Effector memory CD8-positive, alpha-beta T cell (primary cell): ENCODE results near the gene WDR7.

Source experiments
- ATAC-seq: fragments of 150-1000 bp; cut with Tn5 transposase; replicated peaks from 2 replicates; pipeline ENCODE4 v1.10.0; 2021; ENCODE audit warnings: mild to moderate bottlenecking, moderate library complexity
- DNase-seq, 3 experiments: peaks; one replicate each; pipeline ENCODE4 v3.0.0; 2021
- H3K27ac Mint-ChIP-seq, 2 donors: one replicate each; pipeline ENCODE4 v1.8.0; 2022; ENCODE audit warnings: mild to moderate bottlenecking in 2 of 2, mixed read lengths in 2 of 2, moderate library complexity in 2 of 2
- H3K27me3 Mint-ChIP-seq, 2 donors: one replicate each; pipeline ENCODE4 v1.8.0; 2022; ENCODE audit warnings: mixed read lengths in 2 of 2
- H3K36me3 Mint-ChIP-seq: one replicate; pipeline ENCODE4 v1.8.0; 2022; ENCODE audit warnings: mild to moderate bottlenecking, moderate library complexity, mixed read lengths; ENCODE audit not compliant: insufficient read depth
- H3K4me1 Mint-ChIP-seq, 2 donors: one replicate each; pipeline ENCODE4 v1.8.0; 2022; ENCODE audit warnings: low read depth in 2 of 2, mixed read lengths in 2 of 2
- H3K4me3 Mint-ChIP-seq, 2 donors: one replicate each; pipeline ENCODE4 v1.8.0; 2022; ENCODE audit warnings: mild to moderate bottlenecking in 2 of 2, mixed read lengths in 2 of 2, moderate library complexity in 2 of 2
- H3K9me3 Mint-ChIP-seq, 2 donors: one replicate each; pipeline ENCODE4 v1.8.0; 2022; ENCODE audit warnings: mixed read lengths in 2 of 2

The WDR7 gene

DNA sequence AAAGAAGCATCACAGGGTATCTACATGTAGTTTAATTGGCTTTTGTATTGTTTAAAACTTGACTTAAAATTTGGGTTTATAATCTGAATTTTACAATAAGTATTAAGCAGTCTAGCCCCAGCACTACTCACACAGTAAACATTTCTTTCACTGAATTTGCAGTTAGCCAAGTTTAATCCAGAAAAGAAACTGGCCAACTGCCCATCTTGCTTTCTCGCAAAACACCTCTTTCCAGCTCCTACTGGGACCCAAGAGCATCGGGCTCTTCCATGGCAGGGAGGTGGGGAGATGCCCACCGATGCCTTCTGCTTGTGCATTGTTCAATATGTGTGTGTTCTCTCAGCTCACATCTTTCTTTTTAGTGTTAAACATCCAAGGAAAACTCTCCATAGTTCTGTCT, 283.0 kb downstream of the WDR7 start:
- Mint-ChIP-seq H3K36me3 (peaks cover 9% of the 10 kb centered on the region), H3K4me3 (no peak overlapping the region), H3K4me1 (no peaks in the 10 kb centered on the region), H3K27ac (peak overlapping the region in 1 of 2 donors; percentile 71), H3K27me3 (no peaks in the 10 kb centered on the region), H3K9me3 (no peaks in the 10 kb centered on the region)
- no peak for DNase-seq
- ATAC-seq, result no peak

DNA sequence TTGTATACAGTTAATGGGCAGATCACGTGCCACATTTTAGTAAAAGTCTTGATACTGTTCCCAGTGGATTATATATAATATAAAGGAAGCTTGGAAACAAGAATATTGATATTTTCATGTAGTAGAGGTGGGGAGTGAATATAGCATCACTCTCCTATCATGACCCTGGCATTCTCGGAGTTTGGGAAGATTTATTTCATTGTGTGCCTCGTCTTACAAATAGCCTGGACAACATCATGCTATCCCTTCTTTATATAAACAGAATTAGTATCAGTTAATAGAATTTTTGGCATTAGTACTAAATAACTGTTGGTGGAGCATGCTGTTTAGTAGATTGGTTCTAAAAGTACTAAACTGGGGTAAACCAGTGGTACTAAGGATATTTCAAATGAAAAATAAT, 283.7 kb downstream of the WDR7 start:
- Mint-ChIP-seq H3K36me3 (peaks cover 8% of the 10 kb centered on the region), H3K4me3 (no peak overlapping the region), H3K27ac (no peak overlapping the region), H3K27me3 (no peaks in the 10 kb centered on the region), H3K9me3 (no peaks in the 10 kb centered on the region), H3K4me1 (no peaks in the 10 kb centered on the region)
- ATAC-seq (no peak), DNase-seq (no peak)

DNA sequence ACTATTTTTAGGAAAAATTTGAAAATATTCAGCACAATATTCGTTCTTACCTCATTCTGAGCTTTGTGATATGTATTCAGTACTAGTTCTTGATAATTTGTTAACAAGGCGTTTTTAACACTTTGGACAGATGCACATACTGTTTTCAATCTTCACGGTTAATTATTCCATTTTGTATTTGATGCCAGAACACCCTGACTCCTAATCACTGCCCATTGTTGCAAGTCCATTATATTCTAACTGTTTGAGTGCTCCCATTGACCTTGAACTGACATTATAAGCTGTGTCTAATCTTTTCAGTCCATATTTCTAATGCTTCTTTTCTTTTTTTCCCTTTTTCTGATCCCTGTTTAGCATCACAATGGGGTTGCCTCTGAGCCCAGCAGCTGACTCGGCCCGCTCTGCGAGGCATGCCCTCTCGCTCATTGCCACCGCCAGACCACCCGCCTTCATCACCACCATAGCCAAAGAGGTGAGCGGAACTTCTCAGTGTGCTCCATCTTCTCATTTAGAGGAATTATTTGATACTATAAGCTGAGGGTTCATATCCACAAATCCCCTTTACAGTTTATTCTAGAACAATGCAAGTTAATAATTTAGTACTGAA, 284.4 kb downstream of the WDR7 start:
- H3K4me1 Mint-ChIP-seq, result no peaks in the 10 kb centered on the region
- H3K27me3 Mint-ChIP-seq, result no peaks in the 10 kb centered on the region
- no peak overlapping the region for H3K27ac Mint-ChIP-seq
- H3K4me3 Mint-ChIP-seq, result no peak overlapping the region
- no peak for DNase-seq
- no peak for ATAC-seq
- H3K36me3 Mint-ChIP-seq, result peaks cover 6% of the 10 kb centered on the region
- no peaks in the 10 kb centered on the region for H3K9me3 Mint-ChIP-seq

DNA sequence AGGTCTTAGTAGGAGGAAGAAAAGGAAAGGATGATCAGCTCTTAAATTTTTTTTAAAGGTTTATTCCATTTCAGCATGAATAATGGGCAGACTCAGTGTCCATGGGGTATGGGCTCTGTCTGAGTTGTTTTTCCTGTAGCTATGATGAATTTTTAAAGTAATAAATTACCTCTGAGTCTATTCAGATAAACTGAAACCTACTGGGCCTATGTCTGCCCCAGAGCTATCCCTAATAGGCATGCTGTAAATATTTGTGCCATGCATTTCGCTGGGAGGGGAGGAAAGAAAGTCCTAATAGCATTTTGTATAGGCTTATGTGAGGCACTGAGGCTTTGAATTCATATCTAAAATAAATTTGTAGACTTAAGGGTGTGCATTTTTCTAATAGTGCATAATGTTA, 285.3 kb downstream of the WDR7 start:
- ATAC-seq, result no peak
- no peak overlapping the region for H3K4me3 Mint-ChIP-seq
- no peaks in the 10 kb centered on the region for H3K27me3 Mint-ChIP-seq
- no peak overlapping the region for H3K27ac Mint-ChIP-seq
- H3K9me3 Mint-ChIP-seq, result no peaks in the 10 kb centered on the region
- H3K4me1 Mint-ChIP-seq, result no peaks in the 10 kb centered on the region
- no peak for DNase-seq
- peaks cover 6% of the 10 kb centered on the region for H3K36me3 Mint-ChIP-seq

DNA sequence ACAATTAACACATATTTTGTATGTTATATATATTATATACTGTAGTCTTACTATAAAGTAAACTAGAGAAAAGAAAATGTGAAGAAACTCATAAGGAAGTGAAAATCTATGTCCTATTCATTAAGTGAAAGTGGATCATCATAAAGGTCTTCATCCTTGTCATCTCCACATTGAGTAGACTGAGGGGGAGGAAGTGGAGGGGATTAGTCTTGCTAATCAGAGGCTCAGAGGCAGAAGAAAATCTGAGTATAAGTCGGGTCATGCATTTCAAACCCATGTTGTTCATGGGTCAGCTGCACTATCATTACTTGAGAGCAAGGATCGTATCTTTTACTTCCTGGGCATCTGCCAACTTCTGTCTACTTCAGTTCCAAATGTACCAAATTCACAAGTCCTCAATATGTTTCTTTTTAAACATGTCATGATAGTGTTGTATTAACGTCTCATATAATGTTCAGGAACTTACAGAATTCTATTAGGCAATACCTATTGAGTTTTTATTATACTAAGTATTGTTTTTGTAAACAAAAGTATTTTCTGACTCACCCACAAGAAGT, 286.8 kb downstream of the WDR7 start:
- Mint-ChIP-seq H3K27me3 (no peaks in the 10 kb centered on the region), H3K4me3 (no peak overlapping the region), H3K27ac (no peak overlapping the region), H3K36me3 (peaks cover 4% of the 10 kb centered on the region), H3K9me3 (no peaks in the 10 kb centered on the region), H3K4me1 (peaks cover 5 to 9% of the 10 kb centered on the region in 2 donors)
- DNase-seq, result no peak
- no peak for ATAC-seq

DNA sequence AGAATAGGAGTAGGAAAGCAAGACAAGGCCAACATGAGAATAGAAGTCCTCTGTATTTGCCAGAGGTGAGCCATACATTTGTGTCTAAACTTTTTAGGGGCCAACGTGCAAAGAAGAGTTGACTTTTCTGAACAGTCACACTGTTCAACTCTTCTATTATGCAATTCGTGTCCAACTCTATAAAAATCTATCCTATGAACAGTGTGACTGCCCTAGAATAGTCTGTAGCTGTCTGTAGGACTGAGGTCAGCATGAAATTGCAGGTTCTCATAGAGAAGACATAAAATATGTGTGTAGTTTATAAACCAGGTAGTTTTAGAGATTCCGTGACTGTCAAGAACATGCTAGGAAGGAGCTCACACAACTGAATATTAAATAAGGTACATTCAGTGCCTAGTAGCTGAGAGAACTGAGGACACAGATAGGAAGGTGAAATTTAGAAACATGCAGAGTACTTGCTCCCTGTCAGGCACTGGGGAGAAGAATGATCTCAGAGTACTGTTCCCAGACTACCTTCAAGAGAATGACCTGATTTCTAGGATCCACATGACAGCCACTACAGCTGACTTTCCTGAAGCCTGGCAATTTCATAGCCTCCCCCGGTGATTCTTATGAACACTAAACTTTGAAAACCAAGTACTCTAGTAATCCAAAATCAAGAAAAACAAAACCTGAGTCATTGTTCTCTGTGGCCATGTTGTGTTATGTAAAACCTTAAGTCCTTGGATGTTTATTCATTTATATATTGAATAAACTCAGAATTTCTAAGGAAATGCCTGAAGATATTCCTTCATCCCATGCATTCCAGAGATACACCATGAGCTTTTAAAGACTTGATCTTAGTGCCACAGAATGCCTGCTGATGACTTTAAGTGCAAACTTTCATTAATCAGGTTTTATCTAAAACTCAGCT, 294.3 kb downstream of the WDR7 start:
- ATAC-seq (no peak), DNase-seq (no peak)
- Mint-ChIP-seq H3K27me3 (no peaks in the 10 kb centered on the region), H3K4me1 (peaks cover 5 to 9% of the 10 kb centered on the region in 2 donors), H3K9me3 (no peaks in the 10 kb centered on the region), H3K4me3 (no peak overlapping the region), H3K36me3 (no peaks in the 10 kb centered on the region), H3K27ac (no peak overlapping the region)

DNA sequence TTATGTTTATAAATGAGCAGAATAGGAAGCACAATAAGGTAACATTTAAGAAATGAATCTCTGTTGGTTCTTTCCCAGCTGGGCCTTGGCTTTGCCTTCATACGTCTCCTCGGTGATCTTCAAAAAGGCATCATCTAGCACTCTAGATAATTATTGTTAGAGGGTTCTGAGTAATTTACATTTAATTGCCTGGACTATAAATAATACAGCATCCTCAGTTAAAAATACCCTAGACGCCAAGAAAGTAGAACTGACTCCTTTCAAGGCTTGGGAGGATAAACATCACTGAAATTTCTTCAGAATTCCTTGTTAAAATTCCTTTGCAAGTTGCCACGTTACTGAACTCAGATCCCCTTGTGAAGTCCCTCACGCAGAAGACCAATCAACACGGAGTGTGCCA, 296.1 kb downstream of the WDR7 start:
- Mint-ChIP-seq H3K4me3 (no peak overlapping the region), H3K9me3 (no peaks in the 10 kb centered on the region), H3K27me3 (no peaks in the 10 kb centered on the region), H3K4me1 (peaks cover 0 to 3% of the 10 kb centered on the region in 2 donors), H3K27ac (no peak overlapping the region), H3K36me3 (no peaks in the 10 kb centered on the region)
- ATAC-seq, result no peak
- no peak for DNase-seq

DNA sequence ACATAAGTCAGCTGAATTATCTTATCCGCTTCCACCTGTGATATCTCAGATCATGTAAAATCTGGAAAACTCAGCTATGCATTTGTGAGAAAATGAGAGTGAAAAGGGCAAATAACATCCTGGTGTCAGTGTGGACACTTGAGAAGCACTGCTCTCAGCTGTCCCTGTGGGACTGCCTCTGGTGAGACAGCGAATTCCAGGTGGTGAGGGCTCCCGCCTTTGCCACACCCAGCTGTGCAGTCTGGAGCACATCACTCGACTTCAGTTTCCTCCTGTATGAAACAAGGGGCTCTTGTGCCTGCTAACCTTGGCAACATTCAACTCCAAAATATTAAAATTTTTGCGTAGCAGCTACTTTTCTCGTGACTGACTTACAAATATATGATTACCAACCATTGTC, 300.9 kb downstream of the WDR7 start:
- no peak for DNase-seq
- Mint-ChIP-seq H3K27me3 (no peaks in the 10 kb centered on the region), H3K27ac (no peak overlapping the region), H3K4me3 (no peak overlapping the region), H3K36me3 (no peaks in the 10 kb centered on the region), H3K9me3 (no peaks in the 10 kb centered on the region), H3K4me1 (no peaks in the 10 kb centered on the region)
- ATAC-seq, result no peak

DNA sequence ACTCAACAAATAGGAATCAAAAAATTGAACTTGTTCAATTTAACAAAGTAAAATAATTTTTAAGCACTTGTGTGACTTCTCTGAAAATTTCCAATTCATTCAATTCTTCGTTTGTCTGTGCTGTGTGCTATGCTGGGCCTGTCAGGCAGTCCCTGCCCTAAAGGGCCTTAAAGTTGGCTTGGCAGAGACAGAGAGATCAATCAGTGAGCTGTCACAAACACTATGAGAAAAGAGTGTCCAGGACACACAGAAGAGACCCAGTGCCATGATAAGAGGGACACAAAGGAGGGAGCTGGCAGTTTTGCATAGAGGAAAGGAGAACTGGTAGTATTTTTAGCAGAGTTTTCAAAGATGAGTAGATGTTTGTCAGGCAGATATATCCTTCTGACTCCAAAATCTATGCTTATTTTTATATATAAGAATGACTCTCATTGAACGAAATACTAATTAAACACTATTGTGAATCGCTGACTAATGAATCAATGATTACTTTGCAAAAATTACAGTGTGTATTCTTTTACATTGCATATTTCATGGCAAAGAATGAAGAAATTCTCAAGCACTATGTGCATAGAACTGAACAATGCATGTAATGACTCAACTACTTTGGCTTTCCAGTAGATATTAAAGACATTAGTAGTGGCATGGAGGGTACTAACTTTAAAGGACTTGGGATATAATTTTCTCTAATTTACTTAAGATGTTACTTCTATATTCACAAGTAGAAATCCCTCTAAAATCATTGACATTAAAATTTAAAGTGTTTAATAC, 302.5 kb downstream of the WDR7 start:
- Mint-ChIP-seq H3K27ac (no peak overlapping the region), H3K9me3 (no peaks in the 10 kb centered on the region), H3K27me3 (no peaks in the 10 kb centered on the region), H3K4me3 (no peak overlapping the region), H3K36me3 (no peaks in the 10 kb centered on the region), H3K4me1 (no peaks in the 10 kb centered on the region)
- ATAC-seq, result no peak
- no peak for DNase-seq

DNA sequence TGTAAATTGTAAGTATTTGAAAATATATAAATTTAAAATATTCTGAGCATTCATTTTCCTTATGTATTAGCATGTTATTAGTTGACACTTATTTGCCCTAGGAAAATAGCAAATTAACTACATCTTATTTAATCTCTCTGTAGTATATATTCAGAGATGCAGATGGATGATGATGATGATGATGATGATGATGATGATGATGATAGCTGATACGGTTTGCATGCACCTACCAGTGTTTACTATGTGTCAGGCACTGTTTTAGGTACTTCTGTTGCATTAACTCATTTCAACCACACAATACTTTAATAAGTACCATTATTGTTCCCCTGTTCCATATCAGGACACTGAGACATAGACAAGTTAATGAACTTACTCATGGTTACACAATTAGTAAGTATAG, 304.3 kb downstream of the WDR7 start:
- H3K4me3 Mint-ChIP-seq, result no peak overlapping the region
- H3K27me3 Mint-ChIP-seq, result no peaks in the 10 kb centered on the region
- no peaks in the 10 kb centered on the region for H3K36me3 Mint-ChIP-seq
- no peaks in the 10 kb centered on the region for H3K4me1 Mint-ChIP-seq
- H3K9me3 Mint-ChIP-seq, result no peaks in the 10 kb centered on the region
- no peak overlapping the region for H3K27ac Mint-ChIP-seq
- DNase-seq (no peak), ATAC-seq (no peak)

DNA sequence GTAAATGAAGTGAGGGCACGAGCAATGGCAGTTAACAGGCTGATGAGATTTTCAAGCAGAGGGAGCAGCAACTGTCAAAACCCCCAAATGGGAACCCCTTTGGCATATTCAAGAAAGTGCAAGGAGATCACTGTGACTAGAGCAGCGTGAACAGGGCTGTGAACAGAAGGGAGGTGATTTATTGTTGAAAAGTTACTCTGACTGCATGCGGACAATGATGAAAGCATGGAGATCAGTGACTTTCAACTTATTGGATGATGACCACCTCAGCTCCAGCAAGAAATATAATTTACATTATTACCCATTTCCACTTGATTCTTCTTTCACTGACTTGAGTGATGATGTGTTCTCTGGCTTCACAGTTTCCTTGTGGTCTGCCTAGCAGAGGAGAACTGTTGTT, 308.0 kb downstream of the WDR7 start:
- Mint-ChIP-seq H3K4me3 (no peak overlapping the region), H3K9me3 (no peaks in the 10 kb centered on the region), H3K27ac (no peak overlapping the region), H3K36me3 (peaks cover 4% of the 10 kb centered on the region), H3K27me3 (no peaks in the 10 kb centered on the region), H3K4me1 (no peaks in the 10 kb centered on the region)
- no peak for DNase-seq
- ATAC-seq, result no peak

DNA sequence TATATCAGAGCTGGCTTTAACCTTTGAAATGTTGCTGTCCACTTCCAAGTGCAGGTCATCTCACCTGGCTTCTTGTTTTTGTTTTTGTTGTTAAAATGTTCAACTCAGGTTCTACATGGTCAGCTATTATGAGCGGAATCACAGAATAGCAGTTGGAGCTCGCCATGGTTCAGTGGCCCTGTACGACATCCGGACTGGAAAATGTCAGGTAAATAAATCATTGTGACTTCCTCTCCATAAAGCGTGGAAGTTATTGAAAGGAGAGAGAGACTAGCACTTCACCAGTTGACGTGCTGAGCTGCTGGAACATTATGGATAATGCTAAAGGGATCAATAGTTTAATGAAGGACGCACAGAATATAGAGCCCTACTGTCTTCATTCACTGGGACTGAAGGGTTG, 311.2 kb downstream of the WDR7 start:
- ATAC-seq (no peak), DNase-seq (no peak)
- H3K36me3 Mint-ChIP-seq, result peaks cover 4% of the 10 kb centered on the region
- H3K27ac Mint-ChIP-seq, result no peak overlapping the region
- no peaks in the 10 kb centered on the region for H3K9me3 Mint-ChIP-seq
- no peaks in the 10 kb centered on the region for H3K27me3 Mint-ChIP-seq
- no peak overlapping the region for H3K4me3 Mint-ChIP-seq
- H3K4me1 Mint-ChIP-seq, result no peaks in the 10 kb centered on the region

DNA sequence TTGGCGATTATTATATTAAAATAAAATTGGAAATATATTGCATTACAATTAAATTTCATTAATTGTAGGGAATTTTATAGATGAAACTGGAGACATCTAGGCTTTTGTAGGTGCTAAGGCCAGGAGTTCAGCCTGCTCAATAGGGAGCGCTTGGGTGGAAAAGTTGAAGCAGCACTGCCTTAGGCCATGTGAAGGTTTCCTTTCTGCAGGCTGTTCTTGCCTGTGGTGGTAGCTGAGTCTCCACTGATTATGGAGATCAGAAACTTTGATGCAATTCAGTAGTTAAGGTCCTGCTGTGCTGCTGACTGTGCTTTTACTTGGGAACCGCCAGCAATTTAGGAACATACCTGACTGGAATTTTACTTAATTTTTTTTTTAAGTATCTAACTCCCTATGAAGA, 315.9 kb downstream of the WDR7 start:
- peaks cover 5% of the 10 kb centered on the region for H3K36me3 Mint-ChIP-seq
- H3K27ac Mint-ChIP-seq, result no peak overlapping the region
- H3K27me3 Mint-ChIP-seq, result no peaks in the 10 kb centered on the region
- H3K4me3 Mint-ChIP-seq, result no peak overlapping the region
- ATAC-seq, result no peak
- no peak for DNase-seq
- H3K4me1 Mint-ChIP-seq, result no peaks in the 10 kb centered on the region
- no peaks in the 10 kb centered on the region for H3K9me3 Mint-ChIP-seq
